UCSD-AML1 (cell line): ENCODE data around the gene EIF4H.
"Not testable (repeated sequence)": the region's sequence is repeated elsewhere in the genome, so short reads cannot be mapped to it uniquely, and the experiment has no call there.

Experiments used
- DNase-seq: peaks from one replicate; lab custom pipeline; 2025; ENCODE audit not compliant: unreplicated experiment; lab: John Stamatoyannopoulos, UW

The EIF4H gene

GRCh38 chr7:74223711-74224510, 49.8 kb downstream of the EIF4H start:
- no peak for DNase-seq

GRCh38 chr7:74224511-74224832, 50.3 kb downstream of the EIF4H start:
- no peak for DNase-seq

GRCh38 chr7:74224907-74225306, 50.8 kb downstream of the EIF4H start:
- not testable (repeated sequence) for DNase-seq

GRCh38 chr7:74225400-74225799, 51.2 kb downstream of the EIF4H start:
- no peak for DNase-seq

- DNase-seq, result peak; percentile 46
Measured at GRCh38 chr7:74226633-74227032, 52.5 kb downstream of the EIF4H start.

GRCh38 chr7:74228951-74229900, 55.1 kb downstream of the EIF4H start:
- DNase-seq, result no peak

GRCh38 chr7:74230446-74231231, 56.5 kb downstream of the EIF4H start:
- DNase-seq, result no peak

GRCh38 chr7:74231232-74231590, 57.1 kb downstream of the EIF4H start:
- no peak for DNase-seq

- DNase-seq, result no peak
Measured at GRCh38 chr7:74233655-74234285, 59.6 kb downstream of the EIF4H start.

- DNase-seq, result no peak
Measured at GRCh38 chr7:74235518-74236268, 61.5 kb downstream of the EIF4H start.

GRCh38 chr7:74236284-74236683, 62.1 kb downstream of the EIF4H start:
- DNase-seq, result no peak

- no peak for DNase-seq
Measured at GRCh38 chr7:74240482-74240881, 66.3 kb downstream of the EIF4H start.

- DNase-seq, result no peak
Measured at GRCh38 chr7:74242122-74242443, 67.9 kb downstream of the EIF4H start.

- no peak for DNase-seq
Measured at GRCh38 chr7:74246497-74246896, 72.3 kb downstream of the EIF4H start.
